GM18867 (cell line): ENCODE results near the gene VANGL1.

ENCODE experiments used
- ATAC-seq: cut with Tn5 transposase; IDR thresholded peaks from one replicate; pipeline ENCODE4 v1.9.1; 2021; ENCODE audit warnings: mild to moderate bottlenecking, moderate library complexity; ENCODE audit not compliant: unreplicated experiment

Gene VANGL1

GRCh38 chr1:115701090-115701489, 59.3 kb downstream of the VANGL1 start:
- no peak for ATAC-seq

DNA sequence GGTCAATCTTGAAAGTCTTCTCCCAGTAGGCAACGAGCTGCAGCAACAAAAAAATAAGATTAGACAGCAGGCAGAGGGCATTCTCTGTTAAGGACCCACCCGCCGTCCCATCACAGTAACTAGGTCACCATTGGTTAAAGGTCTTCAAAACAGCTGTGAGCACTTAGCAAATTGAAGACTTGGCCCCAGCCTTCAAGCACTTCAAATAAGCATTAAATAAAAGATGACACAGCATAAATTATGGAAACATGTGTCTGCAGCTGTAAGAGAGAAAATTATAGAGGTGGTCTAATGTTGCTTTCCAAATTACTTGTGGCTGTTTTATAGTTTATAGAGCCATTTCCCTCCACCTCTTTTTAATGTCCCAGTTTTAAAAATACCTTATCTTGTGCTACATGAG, 61.2 kb downstream of the VANGL1 start:
- ATAC-seq = no peak

- no peak for ATAC-seq
These were observed 63.5 kb downstream of the VANGL1 start for GRCh38 chr1:115705085-115705951.

DNA sequence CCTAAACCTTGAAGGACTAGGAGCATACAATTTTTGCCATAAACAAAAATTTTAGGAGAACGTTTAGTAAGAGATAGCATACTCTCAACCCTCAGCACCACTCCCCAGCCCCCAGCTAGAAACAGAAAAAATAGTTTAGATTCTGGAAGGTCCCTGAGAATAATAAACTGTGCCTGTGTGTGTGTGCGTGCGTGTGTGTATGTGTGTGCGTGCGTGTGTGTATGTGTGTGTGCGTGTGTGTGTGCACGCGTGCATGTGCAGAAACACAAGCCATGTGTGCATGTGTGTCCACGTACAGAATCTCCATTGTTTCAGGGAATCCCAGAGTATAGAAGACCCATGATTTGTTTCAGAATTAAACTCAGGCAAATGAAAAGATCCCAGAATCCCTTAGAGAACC, 64.2 kb downstream of the VANGL1 start:
- no peak for ATAC-seq

DNA sequence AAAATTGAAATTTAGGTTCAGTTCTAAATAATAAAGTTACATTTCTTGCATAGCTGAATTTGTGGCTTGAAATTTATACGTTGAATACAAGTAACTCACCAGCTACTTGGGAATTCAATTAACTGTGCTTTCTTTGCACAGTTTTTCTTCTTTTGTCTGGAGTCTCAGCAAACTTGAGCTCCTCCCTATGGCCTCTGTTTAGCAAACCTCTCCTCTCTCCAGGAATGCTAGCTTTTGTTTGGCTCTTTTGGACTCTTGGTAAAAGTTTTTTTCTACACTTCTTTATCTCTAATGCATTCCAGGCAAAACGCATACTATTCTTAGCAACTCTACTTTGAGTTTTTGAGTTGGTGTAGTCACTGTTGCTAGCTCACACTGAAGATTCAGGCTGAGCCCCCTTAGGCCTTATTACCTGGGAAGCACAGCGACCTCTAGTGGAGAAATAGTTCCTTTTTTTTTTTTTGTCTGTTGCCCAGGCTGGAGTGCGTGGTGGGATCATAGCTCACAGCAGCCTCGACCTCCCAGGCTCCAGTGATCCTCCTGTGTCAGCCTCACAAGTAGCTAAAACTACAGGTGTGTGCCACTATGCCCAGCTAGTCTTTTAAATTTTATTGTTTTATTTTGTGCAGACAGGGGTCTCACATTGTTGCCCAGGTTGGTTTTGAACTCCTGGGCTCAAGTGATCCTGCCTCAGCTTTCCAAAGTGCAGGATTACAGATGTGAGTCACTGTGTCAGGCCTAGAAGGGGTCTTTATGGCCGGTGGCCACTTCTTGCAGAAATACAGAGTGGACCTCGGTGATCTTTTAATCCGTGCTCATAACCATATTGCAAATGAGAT, 65.0 kb downstream of the VANGL1 start:
- peak; percentile 67 for ATAC-seq

- ATAC-seq = no peak
These were observed 69.3 kb downstream of the VANGL1 start for GRCh38 chr1:115710859-115711624.

GRCh38 chr1:115712911-115713609, 71.3 kb downstream of the VANGL1 start:
- ATAC-seq = no peak

DNA sequence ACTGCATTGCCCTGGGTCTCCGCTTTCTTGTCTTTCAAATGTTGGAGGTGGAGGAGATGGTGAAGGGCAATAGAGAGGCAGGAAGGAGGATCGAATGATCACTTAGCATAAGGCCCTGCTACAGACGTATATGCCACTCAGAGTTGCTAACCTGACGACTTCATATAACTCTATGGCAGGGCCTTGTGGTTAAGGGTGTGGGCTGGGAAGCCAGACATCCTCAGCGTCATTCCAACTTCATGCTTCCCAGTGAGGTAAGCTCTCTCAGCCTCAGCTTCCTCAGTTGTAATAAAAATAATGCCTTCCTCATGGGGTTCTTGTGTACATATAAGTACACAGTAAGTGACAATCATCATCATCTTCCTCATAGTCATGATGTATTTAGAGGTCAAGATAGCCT, 72.1 kb downstream of the VANGL1 start:
- ATAC-seq = no peak

- no peak for ATAC-seq
These were observed 72.9 kb downstream of the VANGL1 start for GRCh38 chr1:115714572-115715141.

- ATAC-seq = no peak
These were observed 75.8 kb downstream of the VANGL1 start for GRCh38 chr1:115717541-115717940.

GRCh38 chr1:115718011-115718754, 76.4 kb downstream of the VANGL1 start:
- no peak for ATAC-seq

DNA sequence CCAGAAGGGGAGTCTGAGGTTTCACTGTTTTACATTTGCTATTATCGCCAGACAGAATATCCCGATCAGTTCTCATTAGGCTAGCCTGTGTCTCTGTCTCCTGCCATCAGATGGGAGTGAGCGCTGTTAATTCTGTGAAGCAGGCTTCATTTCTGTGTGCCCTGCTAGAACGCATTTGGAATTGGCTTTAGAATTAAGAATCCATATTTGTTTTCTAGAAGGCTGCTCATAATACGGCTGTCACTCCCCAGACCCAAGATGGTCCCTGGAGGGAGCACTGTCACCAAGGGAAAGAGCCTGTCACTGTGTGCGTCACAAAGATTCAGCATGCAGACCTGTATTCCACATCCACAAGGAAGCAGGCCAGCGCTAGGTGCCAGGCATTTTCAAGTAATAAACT, 77.5 kb downstream of the VANGL1 start:
- no peak for ATAC-seq

DNA sequence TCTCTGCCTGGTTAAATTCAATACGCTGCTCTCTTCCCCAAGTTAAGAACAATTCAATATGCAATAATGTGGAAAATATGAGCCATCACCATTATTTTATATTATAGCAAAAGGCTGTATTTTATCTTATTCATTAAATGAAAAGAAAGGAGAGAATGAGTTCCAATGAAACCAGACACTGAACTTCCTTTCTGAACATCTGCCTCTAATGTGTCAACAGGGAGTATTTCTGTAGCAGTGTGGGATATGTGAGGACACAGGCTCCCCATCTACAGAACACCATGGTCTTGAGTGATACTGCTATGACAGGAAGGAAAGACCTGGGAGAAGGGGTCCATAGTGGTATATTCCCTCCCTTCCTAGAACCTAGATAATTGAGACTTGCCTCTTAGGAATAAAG, 80.5 kb downstream of the VANGL1 start:
- ATAC-seq = no peak

- no peak for ATAC-seq
These were observed 82.0 kb downstream of the VANGL1 start for GRCh38 chr1:115723756-115724155.

- ATAC-seq = no peak
These were observed 83.8 kb downstream of the VANGL1 start for GRCh38 chr1:115725600-115725999.

- no peak for ATAC-seq
These were observed 84.4 kb downstream of the VANGL1 start for GRCh38 chr1:115726161-115726560.

DNA sequence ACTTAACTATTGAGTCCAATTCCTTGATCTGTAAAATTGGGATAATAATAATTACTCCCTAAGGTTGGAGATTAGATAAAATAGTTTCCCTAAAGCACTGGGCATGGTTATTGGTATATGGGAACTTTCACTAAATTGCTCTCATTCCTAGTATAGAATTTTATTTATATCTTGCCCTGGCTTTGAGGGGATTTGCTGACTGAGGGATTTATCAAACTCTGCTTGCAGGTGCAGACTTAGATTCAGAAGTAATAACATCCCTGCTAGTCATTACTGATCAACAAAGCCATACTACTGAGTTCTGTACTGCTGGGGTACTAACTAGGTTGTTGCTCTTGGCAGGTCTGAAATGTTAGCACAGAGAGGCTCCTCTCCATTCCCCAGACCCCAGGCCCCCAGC, 84.8 kb downstream of the VANGL1 start:
- no peak for ATAC-seq

- no peak for ATAC-seq
These were observed 86.0 kb downstream of the VANGL1 start for GRCh38 chr1:115727706-115728249.

- ATAC-seq = no peak
These were observed 86.6 kb downstream of the VANGL1 start for GRCh38 chr1:115728341-115728740.
